Vagina (tissue), 2 donors: ENCODE measurements around the gene CRTAP. TPM values are rescaled to one million over a fixed set of nuclear protein-coding genes. Genes with fewer than 3 reads are reported as not detected.
A peak's percentile ranks its signal among the peaks of the same experiment; 100 is the strongest.

Experiments used
- DNase-seq, 2 donors: peaks; one replicate each; pipeline ENCODE4 v3.0.0-alpha.2; 2017; ENCODE audit errors: extremely low spot score in 2 of 2
- H3K27ac ChIP-seq: fragments of 200-600 bp; sonication (generic); one replicate; pipeline ENCODE4 v1.5.1; 2019
- H3K27me3 ChIP-seq: fragments of 200-600 bp; sonication (generic); one replicate; pipeline ENCODE4 v1.5.1; 2019
- H3K36me3 ChIP-seq, 2 donors: fragments of 200-600 bp; sonication (generic); one replicate each; pipeline ENCODE4 v1.5.1; 2017 to 2019
- H3K4me1 ChIP-seq: fragments of 200-600 bp; sonication (generic); one replicate; pipeline ENCODE4 v1.5.1; 2019
- H3K4me3 ChIP-seq, 2 donors: fragments of 200-600 bp; sonication (generic); 1 replicate in 1 of 2; 2 replicates in 1 of 2; pipeline ENCODE4 v1.5.1; 2016 to 2019
- H3K9me3 ChIP-seq: fragments of 200-600 bp; sonication (generic); one replicate; pipeline ENCODE4 v1.5.1; 2019
- POLR2A ChIP-seq, 2 donors: fragments of 450-650 bp; IDR thresholded peaks; one replicate each; pipeline ENCODE4 v1.6.1; 2017; ENCODE audit warnings: antibody characterized with exemption in 2 of 2, mild to moderate bottlenecking in 2 of 2, moderate library complexity in 2 of 2
- POLR2AphosphoS5 ChIP-seq, 2 donors: sonication (generic); formaldehyde crosslinking; IDR thresholded peaks; one replicate each; pipeline ENCODE4 v1.9.0; 2017; ENCODE audit warnings: antibody characterized with exemption in 2 of 2, mild to moderate bottlenecking in 2 of 2, low read depth in 1 of 2; ENCODE audit not compliant: insufficient read depth in 1 of 2
- intact Hi-C: fragments of 100-400 bp; cut with DNase I; formaldehyde crosslinking; loops from one replicate; pipeline ENCODE4 v1.15.1; 2023
- total RNA-seq: library from RNA; depleted of rRNA; stranded (reverse); fragments of >200 nt; gene quantifications from one replicate; pipeline ENCODE4 v1.2.3, GENCODE V29; 2016
- TF ChIP-seq, protein P1 (sequence below), 3 experiments: fragments of 450-650 bp in 2 of 3; fragments of 200-600 bp in 1 of 3; sonication (generic) in 1 of 3; IDR thresholded peaks; one replicate each; pipeline ENCODE4 v1.5.1; 2017 to 2019; ENCODE audit warnings: antibody characterized with exemption in 3 of 3, mild to moderate bottlenecking in 2 of 3, moderate library complexity in 2 of 3

CRTAP gene
- total RNA-seq, 1 donor from 2014 or later, result 272 TPM

DNA sequence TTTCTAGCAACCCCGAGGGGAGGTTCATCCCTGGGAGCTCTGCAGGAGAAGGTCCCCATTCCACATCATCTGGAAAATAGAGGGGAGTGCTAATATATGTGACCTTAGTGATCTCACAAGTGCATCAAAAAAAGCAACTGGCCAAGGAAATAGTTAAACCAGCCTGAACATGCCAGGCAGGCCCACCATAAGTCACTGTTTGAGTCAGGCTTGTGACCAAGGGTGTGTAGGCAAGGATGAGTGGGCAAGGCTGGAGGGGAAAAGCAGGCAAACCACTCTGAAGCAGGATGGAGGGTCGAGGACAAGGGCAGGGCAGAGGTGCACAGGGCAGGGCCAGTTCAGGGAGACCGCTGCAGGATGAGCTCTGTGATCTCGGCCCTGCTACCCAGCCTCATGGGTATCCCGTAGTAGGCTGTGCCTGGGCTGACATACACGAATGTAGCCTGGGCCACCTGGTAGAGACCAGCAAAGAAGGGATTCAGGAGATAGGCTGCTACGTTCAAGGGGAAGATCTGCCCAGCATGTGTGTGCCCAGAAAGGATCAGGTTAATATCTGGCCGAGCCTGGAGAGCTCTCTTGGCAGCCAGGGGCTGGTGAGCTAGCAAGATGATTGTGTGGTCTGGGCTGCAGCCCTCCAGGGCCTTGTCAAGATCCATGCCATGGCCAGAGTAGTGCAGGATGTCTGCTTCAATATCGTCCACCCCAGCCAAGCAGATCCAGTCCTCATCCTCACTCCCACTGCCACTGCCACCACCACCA lies 21.1 kb upstream of the CRTAP start:
- Histone ChIP-seq H3K9me3 (no peaks in the 10 kb centered on the region), H3K27ac (no peak overlapping the region), H3K36me3 (peaks cover 0 to 29% of the 10 kb centered on the region in 2 donors), H3K4me1 (peaks cover 30% of the 10 kb centered on the region), H3K4me3 (no peak overlapping the region), H3K27me3 (no peaks in the 10 kb centered on the region)
- TF ChIP-seq, protein P1, sequence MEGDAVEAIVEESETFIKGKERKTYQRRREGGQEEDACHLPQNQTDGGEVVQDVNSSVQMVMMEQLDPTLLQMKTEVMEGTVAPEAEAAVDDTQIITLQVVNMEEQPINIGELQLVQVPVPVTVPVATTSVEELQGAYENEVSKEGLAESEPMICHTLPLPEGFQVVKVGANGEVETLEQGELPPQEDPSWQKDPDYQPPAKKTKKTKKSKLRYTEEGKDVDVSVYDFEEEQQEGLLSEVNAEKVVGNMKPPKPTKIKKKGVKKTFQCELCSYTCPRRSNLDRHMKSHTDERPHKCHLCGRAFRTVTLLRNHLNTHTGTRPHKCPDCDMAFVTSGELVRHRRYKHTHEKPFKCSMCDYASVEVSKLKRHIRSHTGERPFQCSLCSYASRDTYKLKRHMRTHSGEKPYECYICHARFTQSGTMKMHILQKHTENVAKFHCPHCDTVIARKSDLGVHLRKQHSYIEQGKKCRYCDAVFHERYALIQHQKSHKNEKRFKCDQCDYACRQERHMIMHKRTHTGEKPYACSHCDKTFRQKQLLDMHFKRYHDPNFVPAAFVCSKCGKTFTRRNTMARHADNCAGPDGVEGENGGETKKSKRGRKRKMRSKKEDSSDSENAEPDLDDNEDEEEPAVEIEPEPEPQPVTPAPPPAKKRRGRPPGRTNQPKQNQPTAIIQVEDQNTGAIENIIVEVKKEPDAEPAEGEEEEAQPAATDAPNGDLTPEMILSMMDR (IDR thresholded peaks at IDR 0.05), result no peak
- no peak for TF ChIP-seq POLR2AphosphoS5 (IDR thresholded peaks at IDR 0.05; ENCODE audit: insufficient read depth in 1 of 2, low read depth in 1 of 2)
- intact Hi-C loops, result no loop called here
- DNase-seq, result no peak

DNA sequence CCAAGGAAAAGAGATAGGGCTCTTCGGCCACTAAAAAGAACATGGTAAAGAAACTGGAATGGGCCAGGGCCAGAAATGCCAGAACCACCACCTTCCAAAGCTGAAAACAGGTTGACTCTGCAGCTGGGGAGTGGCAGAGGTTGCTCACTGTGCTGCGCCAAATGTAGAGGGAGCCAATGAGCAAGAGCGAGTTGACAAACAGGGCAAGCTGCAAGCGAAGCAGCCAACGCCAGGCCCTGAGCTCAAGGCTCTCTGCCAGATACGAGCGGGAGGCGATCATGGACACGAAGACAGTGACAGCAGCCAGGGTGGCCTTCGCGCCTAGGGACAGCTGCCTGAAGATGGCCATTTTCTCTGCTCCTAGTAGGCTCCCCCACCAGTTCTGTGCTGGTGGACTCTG lies 20.0 kb upstream of the CRTAP start:
- no peak for DNase-seq
- Histone ChIP-seq H3K36me3 (peaks cover 0 to 29% of the 10 kb centered on the region in 2 donors), H3K4me1 (peaks cover 34% of the 10 kb centered on the region), H3K27me3 (no peaks in the 10 kb centered on the region), H3K27ac (no peak overlapping the region), H3K9me3 (no peaks in the 10 kb centered on the region), H3K4me3 (no peak overlapping the region)
- TF ChIP-seq, protein P1 (IDR thresholded peaks at IDR 0.05), result no peak
- TF ChIP-seq POLR2AphosphoS5 (IDR thresholded peaks at IDR 0.05; ENCODE audit: insufficient read depth in 1 of 2, low read depth in 1 of 2), result no peak
- no peak for TF ChIP-seq POLR2A (IDR thresholded peaks at IDR 0.05)
- intact Hi-C loops, result no loop called here

DNA sequence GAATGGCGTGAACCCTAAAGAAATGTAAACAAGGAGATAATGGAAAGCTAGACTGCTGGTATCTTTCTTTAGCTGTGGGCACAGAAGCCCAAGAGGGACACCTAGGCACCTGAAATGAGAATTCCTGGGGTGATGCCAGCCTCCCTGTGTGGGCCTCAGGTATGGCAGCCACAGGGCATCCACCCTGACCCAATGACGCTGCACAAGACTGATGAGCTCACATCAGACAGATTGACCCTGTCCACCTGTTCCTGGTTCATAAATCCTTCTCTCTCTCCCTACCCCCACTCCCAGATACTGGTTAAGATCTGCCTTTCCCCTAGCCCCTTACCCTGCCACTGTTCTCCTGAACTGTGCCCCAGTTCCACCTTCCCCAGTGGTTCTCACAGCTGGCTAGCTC lies 18.4 kb upstream of the CRTAP start:
- Histone ChIP-seq H3K9me3 (no peaks in the 10 kb centered on the region), H3K36me3 (peaks cover 0 to 29% of the 10 kb centered on the region in 2 donors), H3K4me3 (peak overlapping the region; percentile 85 to 89), H3K27ac (peak overlapping the region; percentile 93), H3K4me1 (peaks cover 34% of the 10 kb centered on the region), H3K27me3 (no peaks in the 10 kb centered on the region)
- TF ChIP-seq POLR2AphosphoS5 (IDR thresholded peaks at IDR 0.05; ENCODE audit: insufficient read depth in 1 of 2, low read depth in 1 of 2), result no peak
- TF ChIP-seq, protein P1 (IDR thresholded peaks at IDR 0.05), result no peak
- no peak for TF ChIP-seq POLR2A (IDR thresholded peaks at IDR 0.05)
- intact Hi-C loops, result no loop called here
- no peak for DNase-seq

DNA sequence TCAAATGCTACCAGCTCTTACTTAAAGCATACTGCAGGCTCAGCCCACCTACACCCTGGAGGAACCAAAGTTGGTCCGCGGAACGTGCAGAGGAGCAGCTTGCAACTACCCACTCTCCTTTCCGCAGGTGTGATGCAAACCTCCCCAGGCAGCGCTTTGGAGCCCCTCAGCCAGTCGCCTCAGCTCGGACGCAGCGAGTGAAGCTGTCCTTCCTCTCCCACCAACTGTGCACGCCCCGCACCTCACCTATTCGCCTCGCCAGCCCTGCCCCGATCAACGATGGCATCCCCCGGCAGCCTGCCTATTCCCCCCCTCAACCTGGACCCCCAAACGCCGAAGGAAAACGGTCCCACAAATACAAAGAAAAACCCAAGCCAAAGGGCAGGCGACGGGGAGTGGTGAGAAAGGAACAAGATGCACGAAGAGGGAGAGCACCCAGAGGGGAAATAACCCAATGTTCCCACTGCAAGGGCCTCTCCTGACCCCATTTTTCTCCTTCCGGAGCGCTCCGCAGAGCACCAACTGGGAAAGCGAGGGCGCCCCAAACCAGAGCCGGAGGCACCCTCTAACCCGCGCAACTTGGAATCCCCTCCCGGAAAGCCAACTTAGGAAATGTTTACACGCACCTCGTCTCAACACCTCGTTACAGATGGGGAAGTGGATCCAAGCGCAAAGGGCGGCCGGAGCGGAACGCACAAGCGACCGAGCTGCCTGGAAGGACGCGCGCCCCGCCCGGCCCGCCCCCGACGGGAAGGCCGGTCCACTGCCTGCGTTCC lies 17.5 kb upstream of the CRTAP start:
- intact Hi-C loops, result no loop called here
- DNase-seq, result no peak
- H3K36me3 ChIP-seq, result peaks cover 0 to 21% of the 10 kb centered on the region in 2 donors
- peak overlapping the region; percentile 93 for H3K27ac ChIP-seq
- no peaks in the 10 kb centered on the region for H3K9me3 ChIP-seq
- peaks cover 34% of the 10 kb centered on the region for H3K4me1 ChIP-seq
- no peak for TF ChIP-seq POLR2AphosphoS5 (IDR thresholded peaks at IDR 0.05; ENCODE audit: insufficient read depth in 1 of 2, low read depth in 1 of 2)
- TF ChIP-seq, protein P1 (IDR thresholded peaks at IDR 0.05), result no peak
- TF ChIP-seq POLR2A (IDR thresholded peaks at IDR 0.05), result no peak
- H3K4me3 ChIP-seq, result peak overlapping the region; percentile 85 to 89
- H3K27me3 ChIP-seq, result no peaks in the 10 kb centered on the region
